ENCODE data around the gene TRIM21. TPM values are rescaled to one million over a fixed set of nuclear protein-coding genes. Genes with fewer than 3 reads are reported as not detected.

The TRIM21 gene
- total and polyA plus RNA-seq, 9 of the 15 experiments (the other 6 are each of a cell fraction or from before 2014, with no cell fraction given): 9.2 to 21.1 (median 10.8) TPM

GRCh38 chr11:4393209-4393857 lies at the start of gene TRIM21 (continued):
- no peak for TF ChIP-seq SETDB1 (IDR thresholded peaks at IDR 0.05; ENCODE audit: low read length)
- TF ChIP-seq ZBTB1 (CRISPR knock-in tag; IDR thresholded peaks at IDR 0.05; ENCODE audit: borderline replicate concordance, low read depth): no peak
- 0 out of 2 replicates have a peak, but pooled peaks have one; percentile 34 for TF ChIP-seq SP1 (CRISPR knock-in tag; IDR thresholded peaks at IDR 0.05)
- TF ChIP-seq ZC3H11A (IDR thresholded peaks at IDR 0.05; ENCODE audit: low read depth, low read length): no peak
- no peak for TF ChIP-seq HNRNPL (IDR thresholded peaks at IDR 0.05; ENCODE audit: low read depth, low read length)
- no peak for TF ChIP-seq NR1H2 (CRISPR knock-in tag; IDR thresholded peaks at IDR 0.05)
- TF ChIP-seq HSF4 (CRISPR knock-in tag; IDR thresholded peaks at IDR 0.05; ENCODE audit: borderline replicate concordance): no peak
- TF ChIP-seq ZBTB43 (CRISPR knock-in tag; IDR thresholded peaks at IDR 0.05): no peak
- no peak for TF ChIP-seq MEF2A (IDR thresholded peaks at IDR 0.05; ENCODE audit: control insufficient read depth, low read depth, low read length)
- no peak for TF ChIP-seq ATF2 (CRISPR knock-in tag; IDR thresholded peaks at IDR 0.05)
- TF ChIP-seq XRCC4 (IDR thresholded peaks at IDR 0.05; ENCODE audit: extremely low read depth, insufficient read depth, insufficient read length): no peak
- no peak for TF ChIP-seq HEY1 (CRISPR knock-in tag; IDR thresholded peaks at IDR 0.05; ENCODE audit: borderline replicate concordance)
- no peak for TF ChIP-seq NUFIP1 (IDR thresholded peaks at IDR 0.05; ENCODE audit: partially characterized antibody)
- no peak for TF ChIP-seq SIRT6 (IDR thresholded peaks at IDR 0.05; ENCODE audit: low read depth, low read length)
- TF ChIP-seq SIN3A (IDR thresholded peaks at IDR 0.05; ENCODE audit: borderline replicate concordance in 2 of 2, control insufficient read depth in 1 of 2, low read depth in 2 of 2, low read length in 2 of 2): no peak; a peak in 1 of 4 replicates
- TF ChIP-seq DPF2 (IDR thresholded peaks at IDR 0.05): 0 out of 2 replicates have a peak, but pooled peaks have one; percentile 37
- no peak for TF ChIP-seq PCBP2 (IDR thresholded peaks at IDR 0.05; ENCODE audit: low read depth, low read length, poor library complexity, severe bottlenecking)
- TF ChIP-seq CHD1 (IDR thresholded peaks at IDR 0.05; ENCODE audit: low read length): no peak
- no peak for TF ChIP-seq YBX1 (IDR thresholded peaks at IDR 0.05)
- TF ChIP-seq AFF4 (CRISPR knock-in tag; IDR thresholded peaks at IDR 0.05): no peak
